Breast epithelium (tissue), 4 donors: Measurements from ENCODE around the gene LTF. TPM values are rescaled to one million over a fixed set of nuclear protein-coding genes. Genes with fewer than 3 reads are reported as not detected.

Experiments used
- DNase-seq, 2 donors: peaks; one replicate each; pipeline ENCODE4 v3.0.0-alpha.2; 2019; ENCODE audit warnings: low spot score in 2 of 2
- H3K27ac ChIP-seq, 2 donors: fragments of 200-600 bp; sonication (generic) in 1 of 2; one replicate each; pipeline ENCODE4 v1.5.1; 2016 to 2019; ENCODE audit warnings: mild to moderate bottlenecking in 1 of 2
- H3K27me3 ChIP-seq, 2 donors: fragments of 200-600 bp; sonication (generic) in 1 of 2; one replicate each; pipeline versions ENCODE4 v1.5.1 to v1.6.0; 2017 to 2019; ENCODE audit warnings: control low read depth in 1 of 2, mild to moderate bottlenecking in 1 of 2
- H3K36me3 ChIP-seq: fragments of 200-600 bp; one replicate; pipeline ENCODE4 v1.5.1; 2019
- H3K4me1 ChIP-seq, 2 donors: fragments of 200-600 bp; sonication (generic); one replicate each; pipeline ENCODE4 v1.5.1; 2016 to 2019; ENCODE audit warnings: control low read depth in 1 of 2
- H3K4me3 ChIP-seq, 3 donors: fragments of 200-600 bp; sonication (generic); 1 replicate in 2 of 3; 2 replicates in 1 of 3; pipeline ENCODE4 v1.5.1; 2016 to 2019; ENCODE audit warnings: mild to moderate bottlenecking in 3 of 3, moderate library complexity in 2 of 3
- H3K9me3 ChIP-seq, 2 donors: fragments of 200-600 bp; sonication (generic) in 1 of 2; one replicate each; pipeline ENCODE4 v1.5.1; 2016 to 2019; ENCODE audit warnings: control low read depth in 1 of 2
- POLR2A ChIP-seq: fragments of 450-650 bp; IDR thresholded peaks from one replicate; pipeline ENCODE4 v1.6.1; 2016; ENCODE audit warnings: antibody characterized with exemption, mild to moderate bottlenecking, moderate library complexity
- POLR2AphosphoS5 ChIP-seq, 3 donors: sonication (generic); formaldehyde crosslinking; IDR thresholded peaks; one replicate each; pipeline ENCODE4 v1.6.1; 2017; ENCODE audit warnings: antibody characterized with exemption in 3 of 3
- intact Hi-C: fragments of 100-400 bp; cut with DNase I; formaldehyde crosslinking; loops from one replicate; pipeline ENCODE4 v1.15.1; 2023; ENCODE audit warnings: low total_unique reads
- total RNA-seq, 3 donors: library from RNA; depleted of rRNA; stranded (reverse); fragments of >200 nt; gene quantifications; one replicate each; pipeline ENCODE4 v1.1.0, GENCODE V29; 2016
- TF ChIP-seq, protein P1 (sequence below), 3 donors: fragments of 450-650 bp; IDR thresholded peaks; one replicate each; pipeline ENCODE4 v1.5.1; 2016 to 2017; ENCODE audit warnings: antibody characterized with exemption in 3 of 3, mild to moderate bottlenecking in 3 of 3, moderate library complexity in 3 of 3

Gene LTF
- total RNA-seq, 3 donors from 2014 or later, result 78.7 to 282 (median 190) TPM

DNA sequence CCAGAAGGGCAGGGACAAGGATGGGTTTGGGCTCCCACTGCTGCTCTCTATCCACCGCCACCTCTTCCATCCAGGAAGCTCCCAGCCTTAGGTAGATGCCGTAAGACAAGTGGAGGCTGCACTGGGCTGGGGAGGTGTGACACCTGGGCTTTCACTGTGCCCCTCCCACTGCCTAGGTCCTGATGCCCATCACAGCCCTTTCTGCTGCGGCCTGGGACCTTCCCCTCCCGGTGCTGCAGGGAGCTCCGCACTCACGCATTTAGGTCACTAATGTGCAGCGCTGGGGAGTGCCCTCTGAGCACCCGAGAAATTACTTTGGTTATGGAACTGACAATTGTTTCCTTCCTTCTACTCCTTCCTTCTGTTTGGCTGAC, 850 bp downstream of the LTF start:
- Histone ChIP-seq H3K27me3 (peaks cover 0 to 9% of the 10 kb centered on the region in 2 donors), H3K4me3 (peak overlapping the region in 2 of 3 donors; percentile 11 to 51), H3K4me1 (no peaks in the 10 kb centered on the region), H3K36me3 (no peaks in the 10 kb centered on the region), H3K9me3 (no peaks in the 10 kb centered on the region), H3K27ac (peak overlapping the region in 1 of 2 donors; percentile 48)
- intact Hi-C loops, result no loop called here
- no peak for TF ChIP-seq POLR2A
- no peak for TF ChIP-seq POLR2AphosphoS5 (IDR thresholded peaks at IDR 0.05)
- TF ChIP-seq, protein P1, sequence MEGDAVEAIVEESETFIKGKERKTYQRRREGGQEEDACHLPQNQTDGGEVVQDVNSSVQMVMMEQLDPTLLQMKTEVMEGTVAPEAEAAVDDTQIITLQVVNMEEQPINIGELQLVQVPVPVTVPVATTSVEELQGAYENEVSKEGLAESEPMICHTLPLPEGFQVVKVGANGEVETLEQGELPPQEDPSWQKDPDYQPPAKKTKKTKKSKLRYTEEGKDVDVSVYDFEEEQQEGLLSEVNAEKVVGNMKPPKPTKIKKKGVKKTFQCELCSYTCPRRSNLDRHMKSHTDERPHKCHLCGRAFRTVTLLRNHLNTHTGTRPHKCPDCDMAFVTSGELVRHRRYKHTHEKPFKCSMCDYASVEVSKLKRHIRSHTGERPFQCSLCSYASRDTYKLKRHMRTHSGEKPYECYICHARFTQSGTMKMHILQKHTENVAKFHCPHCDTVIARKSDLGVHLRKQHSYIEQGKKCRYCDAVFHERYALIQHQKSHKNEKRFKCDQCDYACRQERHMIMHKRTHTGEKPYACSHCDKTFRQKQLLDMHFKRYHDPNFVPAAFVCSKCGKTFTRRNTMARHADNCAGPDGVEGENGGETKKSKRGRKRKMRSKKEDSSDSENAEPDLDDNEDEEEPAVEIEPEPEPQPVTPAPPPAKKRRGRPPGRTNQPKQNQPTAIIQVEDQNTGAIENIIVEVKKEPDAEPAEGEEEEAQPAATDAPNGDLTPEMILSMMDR (IDR thresholded peaks at IDR 0.05), result no peak
- no peak for DNase-seq

DNA sequence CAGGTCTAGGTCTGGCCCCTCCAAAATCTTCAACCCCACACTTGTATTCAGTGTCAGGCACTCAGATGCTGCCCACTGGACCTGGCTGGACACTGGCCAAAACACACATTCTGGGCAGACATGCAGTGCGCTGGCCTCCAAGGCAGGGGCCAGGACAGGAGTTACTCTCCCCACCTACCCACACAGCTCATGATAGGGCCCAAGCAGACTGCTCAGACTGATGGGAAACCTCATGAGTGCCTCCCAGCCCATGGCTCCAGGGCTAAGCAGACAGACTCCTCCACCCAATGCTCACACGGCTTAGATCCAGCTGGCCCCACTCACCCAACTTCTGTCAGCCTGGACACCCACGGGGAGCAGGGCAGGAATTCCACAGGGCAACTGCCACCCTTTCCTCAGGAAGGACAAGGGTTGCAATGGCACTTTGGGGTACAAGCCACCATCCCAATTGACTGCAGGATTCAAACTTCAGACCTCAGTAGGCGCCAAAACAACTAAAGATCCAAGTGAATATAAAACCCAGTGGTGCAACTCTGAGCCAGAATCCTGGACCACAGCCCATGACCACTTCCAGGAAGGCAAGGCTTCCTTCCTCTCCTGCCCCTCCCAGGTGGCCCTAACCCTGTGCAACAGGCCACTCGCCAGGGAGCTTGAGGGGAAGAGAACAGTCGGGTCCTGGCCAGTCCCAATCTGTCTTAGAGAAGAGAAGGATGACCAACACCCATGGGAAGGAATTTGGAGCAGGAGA, 1.4 kb downstream of the LTF start:
- Histone ChIP-seq H3K4me1 (no peaks in the 10 kb centered on the region), H3K4me3 (peak overlapping the region in 2 of 3 donors; percentile 11 to 51), H3K27me3 (peaks cover 0 to 9% of the 10 kb centered on the region in 2 donors), H3K27ac (peak overlapping the region in 1 of 2 donors; percentile 48), H3K9me3 (no peaks in the 10 kb centered on the region), H3K36me3 (no peaks in the 10 kb centered on the region)
- no peak for DNase-seq
- TF ChIP-seq POLR2AphosphoS5 (IDR thresholded peaks at IDR 0.05) (no peak), POLR2A (no peak)
- TF ChIP-seq, protein P1 (IDR thresholded peaks at IDR 0.05), result no peak
- intact Hi-C loops, result no loop called here

DNA sequence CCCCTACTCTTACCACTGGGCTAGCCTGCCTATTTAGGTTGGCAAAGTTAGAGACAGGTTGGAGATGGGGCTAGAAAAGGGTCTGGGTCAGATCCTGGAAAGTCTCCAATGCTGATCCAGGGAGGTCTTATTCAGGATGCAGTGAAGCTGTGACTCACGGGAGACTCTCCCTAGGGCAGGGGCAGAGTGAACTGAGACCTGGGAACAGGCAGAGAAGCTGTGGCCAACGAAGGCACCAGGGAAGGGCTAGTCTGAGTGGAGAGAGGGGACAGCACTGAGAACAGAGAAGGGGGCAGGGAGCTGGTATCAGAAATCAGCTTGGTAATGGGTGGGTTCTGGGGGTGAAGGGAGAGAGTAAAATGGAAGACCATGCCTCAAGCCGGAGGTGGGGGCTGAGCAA, 2.2 kb downstream of the LTF start:
- intact Hi-C loops, result no loop called here
- no peak for TF ChIP-seq POLR2AphosphoS5 (IDR thresholded peaks at IDR 0.05)
- TF ChIP-seq, protein P1 (IDR thresholded peaks at IDR 0.05), result no peak
- TF ChIP-seq POLR2A, result no peak
- no peaks in the 10 kb centered on the region for H3K36me3 ChIP-seq
- H3K9me3 ChIP-seq, result no peaks in the 10 kb centered on the region
- DNase-seq, result no peak
- H3K4me1 ChIP-seq, result no peaks in the 10 kb centered on the region
- peak overlapping the region in 1 of 3 donors; percentile 51 for H3K4me3 ChIP-seq
- peaks cover 0 to 9% of the 10 kb centered on the region in 2 donors for H3K27me3 ChIP-seq
- peak overlapping the region in 1 of 2 donors; percentile 48 for H3K27ac ChIP-seq

DNA sequence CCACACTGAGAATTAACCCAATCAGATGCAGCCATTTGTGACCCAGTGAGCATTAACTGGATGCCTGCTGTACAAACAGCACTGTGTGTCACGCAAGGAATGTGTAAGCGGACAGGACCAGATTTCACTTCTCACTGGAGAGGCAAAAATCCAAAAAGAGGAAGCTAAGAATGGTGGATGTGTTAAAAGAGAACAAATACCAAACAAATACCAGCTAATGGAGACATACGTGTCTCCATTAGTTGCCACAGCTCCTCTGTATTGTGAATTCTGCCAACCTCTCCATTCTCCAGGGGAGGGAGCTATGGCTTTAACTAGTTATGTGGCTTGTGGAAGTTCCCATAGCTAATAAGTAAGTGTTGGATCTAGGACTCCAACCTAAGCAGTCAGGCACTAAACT, 2.6 kb downstream of the LTF start:
- Histone ChIP-seq H3K36me3 (no peaks in the 10 kb centered on the region), H3K27ac (peak overlapping the region in 1 of 2 donors; percentile 48), H3K9me3 (no peaks in the 10 kb centered on the region), H3K4me3 (peak overlapping the region in 1 of 3 donors; percentile 51), H3K27me3 (peaks cover 0 to 9% of the 10 kb centered on the region in 2 donors), H3K4me1 (no peaks in the 10 kb centered on the region)
- TF ChIP-seq, protein P1 (IDR thresholded peaks at IDR 0.05), result no peak
- TF ChIP-seq POLR2A (no peak), POLR2AphosphoS5 (IDR thresholded peaks at IDR 0.05) (no peak)
- intact Hi-C loops, result no loop called here
- DNase-seq, result no peak

DNA sequence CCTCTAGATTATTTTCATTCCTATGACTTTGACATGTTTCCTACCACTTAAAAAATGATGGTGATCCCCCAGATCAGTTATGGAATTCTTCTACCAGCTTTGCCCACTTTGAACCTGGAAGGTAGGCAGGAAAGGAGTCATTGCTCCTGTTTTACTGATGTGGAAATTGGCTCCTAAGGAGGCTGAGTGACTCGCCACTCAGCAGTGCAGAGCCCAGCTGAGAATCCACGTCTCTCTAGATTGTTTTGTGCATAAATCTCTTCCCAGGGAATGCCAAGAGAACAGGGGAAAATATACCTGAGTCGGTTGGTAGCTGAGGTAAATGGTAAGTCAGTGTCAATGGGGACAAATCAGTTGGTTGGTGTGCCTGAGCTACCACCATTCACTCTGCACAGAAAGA, 4.7 kb downstream of the LTF start:
- no peak overlapping the region for H3K4me3 ChIP-seq
- H3K36me3 ChIP-seq, result no peaks in the 10 kb centered on the region
- no peak for DNase-seq
- no peaks in the 10 kb centered on the region for H3K4me1 ChIP-seq
- no peak overlapping the region for H3K27ac ChIP-seq
- H3K27me3 ChIP-seq, result peaks cover 0 to 9% of the 10 kb centered on the region in 2 donors
- intact Hi-C loops, result no loop called here
- H3K9me3 ChIP-seq, result no peaks in the 10 kb centered on the region
- no peak for TF ChIP-seq POLR2AphosphoS5 (IDR thresholded peaks at IDR 0.05)
